ENCODE data around the gene XPA.

Gene XPA

DNA sequence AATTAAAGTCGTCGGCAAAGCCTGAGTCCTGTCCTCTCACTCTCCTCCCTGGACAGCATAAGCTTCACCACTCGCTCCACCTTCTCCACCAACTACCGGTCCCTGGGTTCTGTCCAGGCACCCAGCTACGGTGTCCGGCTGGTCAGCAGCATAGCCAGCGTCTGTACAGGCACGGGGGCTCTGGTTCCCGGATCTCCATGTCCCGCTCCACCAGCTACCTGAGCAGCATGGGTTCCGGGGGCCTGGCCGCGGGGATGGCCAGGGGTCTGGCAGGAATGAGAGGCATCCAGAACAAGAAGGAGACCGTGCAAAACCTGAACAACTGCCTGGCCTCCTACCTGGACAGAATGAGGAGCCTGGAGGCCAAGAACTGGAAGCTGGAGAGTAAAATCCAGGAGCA lies 1.7 kb upstream of the XPA start:
- H3K4me1 ChIP-seq (ENCODE audit: low read length) = peaks cover 29% of the 10 kb centered on the region
- no peak for DNase-seq
- H3K79me2 ChIP-seq (ENCODE audit: low read length) = peaks cover 31% of the 10 kb centered on the region
- no peak overlapping the region for H3K4me3 ChIP-seq (ENCODE audit: low read length)
- H3K9me2 ChIP-seq (replicated peaks; ENCODE audit: insufficient read depth, low read length) = no peaks in the 10 kb centered on the region
- H3K4me2 ChIP-seq (ENCODE audit: low read depth, low read length) = no peak overlapping the region
- H4K20me1 ChIP-seq (ENCODE audit: insufficient read depth, low read length) = no peaks in the 10 kb centered on the region
- H3F3A ChIP-seq (ENCODE audit: insufficient read depth, low read length) = peaks cover 23% of the 10 kb centered on the region
- no peaks in the 10 kb centered on the region for H3K36me3 ChIP-seq (replicated peaks; ENCODE audit: insufficient read depth, low read length)
- H2AFZ ChIP-seq (ENCODE audit: low read length) = no peak overlapping the region
- no peaks in the 10 kb centered on the region for H3K9me3 ChIP-seq (replicated peaks; ENCODE audit: insufficient read depth, low read length)
- no peak overlapping the region for H3K27ac ChIP-seq (ENCODE audit: low read length)
- no peak overlapping the region for H3K9ac ChIP-seq (ENCODE audit: low read length)
- no peak for TF ChIP-seq EZH2 (optimal IDR thresholded peaks at IDR 0.05; ENCODE audit: low read depth, low read length)
- TF ChIP-seq, protein P1, sequence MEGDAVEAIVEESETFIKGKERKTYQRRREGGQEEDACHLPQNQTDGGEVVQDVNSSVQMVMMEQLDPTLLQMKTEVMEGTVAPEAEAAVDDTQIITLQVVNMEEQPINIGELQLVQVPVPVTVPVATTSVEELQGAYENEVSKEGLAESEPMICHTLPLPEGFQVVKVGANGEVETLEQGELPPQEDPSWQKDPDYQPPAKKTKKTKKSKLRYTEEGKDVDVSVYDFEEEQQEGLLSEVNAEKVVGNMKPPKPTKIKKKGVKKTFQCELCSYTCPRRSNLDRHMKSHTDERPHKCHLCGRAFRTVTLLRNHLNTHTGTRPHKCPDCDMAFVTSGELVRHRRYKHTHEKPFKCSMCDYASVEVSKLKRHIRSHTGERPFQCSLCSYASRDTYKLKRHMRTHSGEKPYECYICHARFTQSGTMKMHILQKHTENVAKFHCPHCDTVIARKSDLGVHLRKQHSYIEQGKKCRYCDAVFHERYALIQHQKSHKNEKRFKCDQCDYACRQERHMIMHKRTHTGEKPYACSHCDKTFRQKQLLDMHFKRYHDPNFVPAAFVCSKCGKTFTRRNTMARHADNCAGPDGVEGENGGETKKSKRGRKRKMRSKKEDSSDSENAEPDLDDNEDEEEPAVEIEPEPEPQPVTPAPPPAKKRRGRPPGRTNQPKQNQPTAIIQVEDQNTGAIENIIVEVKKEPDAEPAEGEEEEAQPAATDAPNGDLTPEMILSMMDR (IDR thresholded peaks at IDR 0.05; ENCODE audit: low read length) = no peak
- H3K27me3 ChIP-seq (replicated peaks; ENCODE audit: insufficient read depth, low read length) = no peaks in the 10 kb centered on the region

DNA sequence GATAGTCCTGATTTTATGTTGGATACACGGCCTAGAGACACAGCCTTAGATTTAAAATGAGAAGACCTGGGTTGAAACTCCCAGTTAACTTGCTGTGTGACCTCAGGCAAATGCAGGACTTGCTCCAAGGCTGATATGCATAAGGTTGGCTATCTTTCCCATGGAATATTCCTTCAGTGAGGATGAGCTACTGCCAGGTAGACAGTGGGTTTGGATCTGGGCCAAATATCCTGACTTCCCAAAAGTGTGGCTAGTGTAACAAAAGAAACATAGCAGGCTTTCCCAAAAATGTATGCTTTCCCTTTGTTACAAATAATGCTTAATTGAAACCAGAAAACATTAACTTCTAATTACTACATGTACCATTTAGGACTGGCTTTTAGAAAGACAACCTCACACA lies 697 bp upstream of the XPA start:
- Histone ChIP-seq H3K4me1 (ENCODE audit: low read length) (peaks cover 23% of the 10 kb centered on the region), H3K4me2 (ENCODE audit: low read depth, low read length) (peak overlapping the region; percentile 88), H3K9me2 (replicated peaks; ENCODE audit: insufficient read depth, low read length) (no peaks in the 10 kb centered on the region), H3K27me3 (replicated peaks; ENCODE audit: insufficient read depth, low read length) (no peaks in the 10 kb centered on the region), H2AFZ (ENCODE audit: low read length) (peak overlapping the region; percentile 77), H3K9ac (ENCODE audit: low read length) (peak overlapping the region; percentile 77; the same call in 1 of the 2 replicates), H4K20me1 (ENCODE audit: insufficient read depth, low read length) (no peaks in the 10 kb centered on the region), H3K79me2 (ENCODE audit: low read length) (peaks cover 38% of the 10 kb centered on the region), H3K4me3 (ENCODE audit: low read length) (peak overlapping the region; percentile 82), H3K27ac (ENCODE audit: low read length) (peak overlapping the region; percentile 66; the same call in 1 of the 2 replicates), H3K36me3 (replicated peaks; ENCODE audit: insufficient read depth, low read length) (no peaks in the 10 kb centered on the region), H3K9me3 (replicated peaks; ENCODE audit: insufficient read depth, low read length) (no peaks in the 10 kb centered on the region), H3F3A (ENCODE audit: insufficient read depth, low read length) (peaks cover 13% of the 10 kb centered on the region)
- TF ChIP-seq, protein P1 (IDR thresholded peaks at IDR 0.05; ENCODE audit: low read length) = no peak
- no peak for TF ChIP-seq EZH2 (optimal IDR thresholded peaks at IDR 0.05; ENCODE audit: low read depth, low read length)
- no peak for TF ChIP-seq EZH2phosphoT487 (IDR thresholded peaks at IDR 0.05; ENCODE audit: low read length)
- DNase-seq = no peak

DNA sequence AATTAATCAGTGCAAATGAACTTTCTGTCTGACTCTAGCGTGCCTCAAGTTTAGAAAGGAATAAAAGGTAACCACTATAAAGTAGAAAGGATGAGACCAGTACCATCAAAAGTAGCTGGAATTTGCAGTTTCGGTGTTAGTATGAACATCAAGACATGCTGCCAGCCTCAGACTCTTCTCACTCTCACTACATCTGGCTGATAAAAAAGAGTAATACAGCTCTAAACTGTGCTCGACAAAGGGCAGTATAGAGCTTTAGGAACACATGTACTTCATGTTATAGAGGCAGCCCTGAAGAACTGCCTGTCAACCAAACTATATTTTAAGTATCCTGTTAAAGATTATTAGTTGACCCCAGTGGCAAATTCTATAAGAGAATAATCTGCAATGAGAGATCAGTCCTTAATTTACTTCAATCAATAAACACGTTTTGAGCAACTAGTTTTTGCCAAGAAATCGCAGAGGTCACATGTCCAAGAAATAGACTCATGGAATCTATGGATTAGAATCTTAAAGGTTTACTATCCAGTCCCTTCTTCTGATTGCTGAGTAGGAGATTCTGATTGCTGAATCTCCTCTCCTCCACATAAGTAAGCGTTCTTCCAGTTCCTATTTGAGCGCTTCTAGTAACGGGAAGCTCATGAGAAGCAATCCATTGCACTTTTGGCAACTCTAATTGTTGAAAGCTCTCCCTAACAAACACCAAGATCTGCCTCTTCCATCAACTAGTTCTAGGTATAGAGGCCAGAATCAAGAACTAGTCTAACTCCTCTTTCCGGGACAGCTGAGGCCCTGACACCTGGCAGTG lies 941 bp downstream of the XPA start:
- no peaks in the 10 kb centered on the region for H3K36me3 ChIP-seq (replicated peaks; ENCODE audit: insufficient read depth, low read length)
- peaks cover 13% of the 10 kb centered on the region for H3F3A ChIP-seq (ENCODE audit: insufficient read depth, low read length)
- peaks cover 22% of the 10 kb centered on the region for H3K4me1 ChIP-seq (ENCODE audit: low read length)
- peak overlapping the region; percentile 82 for H3K4me2 ChIP-seq (ENCODE audit: low read depth, low read length)
- no peaks in the 10 kb centered on the region for H3K27me3 ChIP-seq (replicated peaks; ENCODE audit: insufficient read depth, low read length)
- H4K20me1 ChIP-seq (ENCODE audit: insufficient read depth, low read length) = no peaks in the 10 kb centered on the region
- H3K79me2 ChIP-seq (ENCODE audit: low read length) = peaks cover 38% of the 10 kb centered on the region
- H2AFZ ChIP-seq (ENCODE audit: low read length) = peak overlapping the region; percentile 79
- H3K9me2 ChIP-seq (replicated peaks; ENCODE audit: insufficient read depth, low read length) = no peaks in the 10 kb centered on the region
- H3K9me3 ChIP-seq (replicated peaks; ENCODE audit: insufficient read depth, low read length) = no peaks in the 10 kb centered on the region
- peak; percentile 39 for DNase-seq
- TF ChIP-seq, protein P1 (IDR thresholded peaks at IDR 0.05; ENCODE audit: low read length) = no peak
- TF ChIP-seq EZH2phosphoT487 (IDR thresholded peaks at IDR 0.05; ENCODE audit: low read length) = no peak
- no peak for TF ChIP-seq EZH2 (optimal IDR thresholded peaks at IDR 0.05; ENCODE audit: low read depth, low read length)
- H3K9ac ChIP-seq (ENCODE audit: low read length) = peak overlapping the region; percentile 77
- peak overlapping the region; percentile 82 for H3K4me3 ChIP-seq (ENCODE audit: low read length)
- H3K27ac ChIP-seq (ENCODE audit: low read length) = peak overlapping the region; percentile 66; the same call in 1 of the 2 replicates
